Measurements from ENCODE around the gene CDR2L.
"Not testable (repeated sequence)": the region's sequence is repeated elsewhere in the genome, so short reads cannot be mapped to it uniquely, and the experiment has no call there.

The CDR2L gene

GRCh38 chr17:74959826-74960515 lies 27.5 kb upstream of the CDR2L start:
- DNase-seq = no peak

GRCh38 chr17:74960570-74961342 lies 26.7 kb upstream of the CDR2L start:
- peak; percentile 55 for DNase-seq

GRCh38 chr17:74961657-74962350 lies 25.6 kb upstream of the CDR2L start:
- DNase-seq = peak; percentile 82

GRCh38 chr17:74962622-74963394 lies 24.6 kb upstream of the CDR2L start:
- DNase-seq = no peak

GRCh38 chr17:74963656-74964055 lies 23.8 kb upstream of the CDR2L start:
- no peak for DNase-seq

- DNase-seq = no peak
These were observed 23.1 kb upstream of the CDR2L start for GRCh38 chr17:74964246-74964761.

GRCh38 chr17:74964988-74965622 lies 22.3 kb upstream of the CDR2L start:
- DNase-seq = no peak

GRCh38 chr17:74968361-74968780 lies 19.1 kb upstream of the CDR2L start:
- no peak for DNase-seq

GRCh38 chr17:74969501-74969900 lies 17.9 kb upstream of the CDR2L start:
- DNase-seq = not testable (repeated sequence)

GRCh38 chr17:74970395-74970794 lies 17.0 kb upstream of the CDR2L start:
- no peak for DNase-seq

GRCh38 chr17:74971069-74971841 lies 16.2 kb upstream of the CDR2L start:
- DNase-seq = no peak

- DNase-seq = no peak
These were observed 15.7 kb upstream of the CDR2L start for GRCh38 chr17:74971842-74972106.

- DNase-seq = peak; percentile 80
These were observed 15.1 kb upstream of the CDR2L start, which contains the start of gene HID1 for GRCh38 chr17:74972107-74972972. TSS of gene HID1 (minus strand) at chr17:74972759. CDS start at chr17:74972656, 103 bp downstream.

- no peak for DNase-seq
These were observed 14.5 kb upstream of the CDR2L start for GRCh38 chr17:74972973-74973328.

GRCh38 chr17:74975943-74976342 lies 11.5 kb upstream of the CDR2L start:
- DNase-seq = no peak

- no peak for DNase-seq
These were observed 9.6 kb upstream of the CDR2L start for GRCh38 chr17:74977802-74978201.

GRCh38 chr17:74978240-74978639 lies 9.2 kb upstream of the CDR2L start:
- DNase-seq = no peak

- DNase-seq = no peak
These were observed 7.9 kb upstream of the CDR2L start for GRCh38 chr17:74979408-74980146.

- DNase-seq = no peak
These were observed 6.0 kb upstream of the CDR2L start for GRCh38 chr17:74981318-74981978.

Data from activated naive CD4-positive, alpha-beta T cell treated with anti-CD3 and anti-CD28 coated beads, Interleukin-2, amount 50 U/mL, for 16 hours (primary cell).